Measurements from ENCODE around the gene CALML6. TPM values are rescaled to one million over a fixed set of nuclear protein-coding genes. Genes with fewer than 3 reads are reported as not detected.

CALML6 gene
- total and polyA plus RNA-seq, 2 of the 8 experiments (the other 6 are each of a cell fraction or from before 2014, with no cell fraction given), result 0.54 to 1.3 TPM

- TF ChIP-seq, protein P1, sequence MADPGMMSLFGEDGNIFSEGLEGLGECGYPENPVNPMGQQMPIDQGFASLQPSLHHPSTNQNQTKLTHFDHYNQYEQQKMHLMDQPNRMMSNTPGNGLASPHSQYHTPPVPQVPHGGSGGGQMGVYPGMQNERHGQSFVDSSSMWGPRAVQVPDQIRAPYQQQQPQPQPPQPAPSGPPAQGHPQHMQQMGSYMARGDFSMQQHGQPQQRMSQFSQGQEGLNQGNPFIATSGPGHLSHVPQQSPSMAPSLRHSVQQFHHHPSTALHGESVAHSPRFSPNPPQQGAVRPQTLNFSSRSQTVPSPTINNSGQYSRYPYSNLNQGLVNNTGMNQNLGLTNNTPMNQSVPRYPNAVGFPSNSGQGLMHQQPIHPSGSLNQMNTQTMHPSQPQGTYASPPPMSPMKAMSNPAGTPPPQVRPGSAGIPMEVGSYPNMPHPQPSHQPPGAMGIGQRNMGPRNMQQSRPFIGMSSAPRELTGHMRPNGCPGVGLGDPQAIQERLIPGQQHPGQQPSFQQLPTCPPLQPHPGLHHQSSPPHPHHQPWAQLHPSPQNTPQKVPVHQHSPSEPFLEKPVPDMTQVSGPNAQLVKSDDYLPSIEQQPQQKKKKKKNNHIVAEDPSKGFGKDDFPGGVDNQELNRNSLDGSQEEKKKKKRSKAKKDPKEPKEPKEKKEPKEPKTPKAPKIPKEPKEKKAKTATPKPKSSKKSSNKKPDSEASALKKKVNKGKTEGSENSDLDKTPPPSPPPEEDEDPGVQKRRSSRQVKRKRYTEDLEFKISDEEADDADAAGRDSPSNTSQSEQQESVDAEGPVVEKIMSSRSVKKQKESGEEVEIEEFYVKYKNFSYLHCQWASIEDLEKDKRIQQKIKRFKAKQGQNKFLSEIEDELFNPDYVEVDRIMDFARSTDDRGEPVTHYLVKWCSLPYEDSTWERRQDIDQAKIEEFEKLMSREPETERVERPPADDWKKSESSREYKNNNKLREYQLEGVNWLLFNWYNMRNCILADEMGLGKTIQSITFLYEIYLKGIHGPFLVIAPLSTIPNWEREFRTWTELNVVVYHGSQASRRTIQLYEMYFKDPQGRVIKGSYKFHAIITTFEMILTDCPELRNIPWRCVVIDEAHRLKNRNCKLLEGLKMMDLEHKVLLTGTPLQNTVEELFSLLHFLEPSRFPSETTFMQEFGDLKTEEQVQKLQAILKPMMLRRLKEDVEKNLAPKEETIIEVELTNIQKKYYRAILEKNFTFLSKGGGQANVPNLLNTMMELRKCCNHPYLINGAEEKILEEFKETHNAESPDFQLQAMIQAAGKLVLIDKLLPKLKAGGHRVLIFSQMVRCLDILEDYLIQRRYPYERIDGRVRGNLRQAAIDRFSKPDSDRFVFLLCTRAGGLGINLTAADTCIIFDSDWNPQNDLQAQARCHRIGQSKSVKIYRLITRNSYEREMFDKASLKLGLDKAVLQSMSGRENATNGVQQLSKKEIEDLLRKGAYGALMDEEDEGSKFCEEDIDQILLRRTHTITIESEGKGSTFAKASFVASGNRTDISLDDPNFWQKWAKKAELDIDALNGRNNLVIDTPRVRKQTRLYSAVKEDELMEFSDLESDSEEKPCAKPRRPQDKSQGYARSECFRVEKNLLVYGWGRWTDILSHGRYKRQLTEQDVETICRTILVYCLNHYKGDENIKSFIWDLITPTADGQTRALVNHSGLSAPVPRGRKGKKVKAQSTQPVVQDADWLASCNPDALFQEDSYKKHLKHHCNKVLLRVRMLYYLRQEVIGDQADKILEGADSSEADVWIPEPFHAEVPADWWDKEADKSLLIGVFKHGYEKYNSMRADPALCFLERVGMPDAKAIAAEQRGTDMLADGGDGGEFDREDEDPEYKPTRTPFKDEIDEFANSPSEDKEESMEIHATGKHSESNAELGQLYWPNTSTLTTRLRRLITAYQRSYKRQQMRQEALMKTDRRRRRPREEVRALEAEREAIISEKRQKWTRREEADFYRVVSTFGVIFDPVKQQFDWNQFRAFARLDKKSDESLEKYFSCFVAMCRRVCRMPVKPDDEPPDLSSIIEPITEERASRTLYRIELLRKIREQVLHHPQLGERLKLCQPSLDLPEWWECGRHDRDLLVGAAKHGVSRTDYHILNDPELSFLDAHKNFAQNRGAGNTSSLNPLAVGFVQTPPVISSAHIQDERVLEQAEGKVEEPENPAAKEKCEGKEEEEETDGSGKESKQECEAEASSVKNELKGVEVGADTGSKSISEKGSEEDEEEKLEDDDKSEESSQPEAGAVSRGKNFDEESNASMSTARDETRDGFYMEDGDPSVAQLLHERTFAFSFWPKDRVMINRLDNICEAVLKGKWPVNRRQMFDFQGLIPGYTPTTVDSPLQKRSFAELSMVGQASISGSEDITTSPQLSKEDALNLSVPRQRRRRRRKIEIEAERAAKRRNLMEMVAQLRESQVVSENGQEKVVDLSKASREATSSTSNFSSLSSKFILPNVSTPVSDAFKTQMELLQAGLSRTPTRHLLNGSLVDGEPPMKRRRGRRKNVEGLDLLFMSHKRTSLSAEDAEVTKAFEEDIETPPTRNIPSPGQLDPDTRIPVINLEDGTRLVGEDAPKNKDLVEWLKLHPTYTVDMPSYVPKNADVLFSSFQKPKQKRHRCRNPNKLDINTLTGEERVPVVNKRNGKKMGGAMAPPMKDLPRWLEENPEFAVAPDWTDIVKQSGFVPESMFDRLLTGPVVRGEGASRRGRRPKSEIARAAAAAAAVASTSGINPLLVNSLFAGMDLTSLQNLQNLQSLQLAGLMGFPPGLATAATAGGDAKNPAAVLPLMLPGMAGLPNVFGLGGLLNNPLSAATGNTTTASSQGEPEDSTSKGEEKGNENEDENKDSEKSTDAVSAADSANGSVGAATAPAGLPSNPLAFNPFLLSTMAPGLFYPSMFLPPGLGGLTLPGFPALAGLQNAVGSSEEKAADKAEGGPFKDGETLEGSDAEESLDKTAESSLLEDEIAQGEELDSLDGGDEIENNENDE (IDR thresholded peaks at IDR 0.05; ENCODE audit: insufficient replicate concordance, low read length), result no peak
- TF ChIP-seq SIN3A (conservative IDR thresholded peaks at IDR 0.05 in 1 of 2, IDR thresholded peaks at IDR 0.05 in 1 of 2; ENCODE audit: low read depth in 1 of 2, low read length in 2 of 2), result no peak
- no peak for TF ChIP-seq JUND (IDR thresholded peaks at IDR 0.05; ENCODE audit: low read length)
- TF ChIP-seq CREB1 (IDR thresholded peaks at IDR 0.05), result no peak
- no peak for TF ChIP-seq POLR2AphosphoS5 (IDR thresholded peaks at IDR 0.05; ENCODE audit: low read depth, low read length)
- no peak for TF ChIP-seq E2F6 (IDR thresholded peaks at IDR 0.05)
- no peak for TF ChIP-seq SRF (IDR thresholded peaks at IDR 0.05; ENCODE audit: low read depth, low read length)
Observed at GRCh38 chr1:1914971-1915692, at the start of gene CALML6 (continued).
